GM21529 (cell line): ENCODE results near the gene CROCC2.

Source experiments
- ATAC-seq: cut with Tn5 transposase; IDR thresholded peaks from one replicate; pipeline ENCODE4 v1.9.1; 2021; ENCODE audit not compliant: unreplicated experiment

Gene CROCC2

DNA sequence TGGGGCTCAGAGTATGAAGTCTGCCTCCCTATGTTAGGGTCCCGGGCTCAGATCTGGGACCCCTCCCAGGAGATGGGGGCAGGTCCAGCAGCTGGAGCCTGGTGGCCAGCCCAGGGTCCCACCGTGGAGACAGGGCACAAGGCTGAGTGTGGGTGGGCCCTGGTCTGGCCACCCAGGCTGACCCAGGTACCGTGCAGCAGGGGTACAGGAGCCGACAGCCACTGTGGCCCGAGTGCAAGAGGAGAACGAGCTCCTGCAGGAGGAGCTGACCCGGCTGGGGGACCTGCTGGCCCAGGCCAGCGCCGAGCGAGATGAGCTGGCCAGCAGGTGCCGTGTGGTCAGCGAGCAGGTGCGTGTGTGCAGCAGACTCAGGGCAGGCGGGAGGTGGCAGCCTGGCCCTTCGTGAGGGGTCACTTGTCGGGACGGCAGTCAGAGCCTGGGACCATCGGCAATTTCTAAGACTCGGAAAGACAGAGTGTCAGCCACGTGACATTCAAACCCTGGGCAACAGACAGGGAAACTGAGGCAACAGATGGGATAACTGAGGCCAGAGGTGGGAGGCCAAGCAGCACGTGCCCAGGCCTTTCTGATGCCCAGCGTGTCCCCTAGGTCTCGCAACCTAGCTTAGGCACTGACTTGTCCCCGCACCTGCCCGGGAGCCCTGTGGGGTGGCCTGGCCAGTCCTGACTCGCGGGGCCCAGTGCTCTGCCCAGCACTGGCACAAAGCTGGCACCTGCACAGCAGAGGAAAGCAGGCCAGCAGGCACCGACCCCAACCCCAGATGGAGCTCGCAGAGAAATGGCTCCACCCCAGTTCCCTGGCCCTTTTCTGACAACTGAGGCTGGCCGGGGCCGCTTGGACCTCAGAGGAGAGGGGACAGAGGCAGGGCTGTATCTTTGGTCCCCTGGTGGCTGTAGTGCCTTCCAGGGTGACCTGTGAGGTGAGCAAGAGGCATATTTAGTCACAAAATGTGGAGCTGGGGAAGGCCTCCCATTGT lies 13.9 kb downstream of the CROCC2 start:
- ATAC-seq, result no peak

DNA sequence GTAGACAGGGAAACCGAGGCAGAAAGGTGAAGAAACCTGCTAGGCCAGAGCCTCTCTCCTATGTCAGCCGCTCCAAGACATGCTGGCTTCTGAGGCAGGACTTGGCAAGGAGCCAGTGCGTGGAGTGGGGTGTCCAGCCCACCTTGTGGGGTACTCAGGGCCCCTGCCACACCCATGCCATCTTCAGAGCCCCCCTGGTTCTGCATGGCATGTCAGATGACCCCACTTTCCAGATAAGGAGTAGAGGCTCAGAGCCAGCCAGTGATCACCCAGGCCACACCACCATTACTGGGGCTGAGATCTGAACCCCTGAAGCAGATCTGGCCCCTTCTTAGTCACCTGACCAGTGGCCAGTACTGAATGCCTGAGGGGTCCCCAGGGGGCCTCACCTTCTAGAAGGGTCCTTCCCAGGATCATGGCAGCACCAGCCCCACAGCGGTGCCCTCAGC lies 14.7 kb downstream of the CROCC2 start:
- ATAC-seq, result no peak

DNA sequence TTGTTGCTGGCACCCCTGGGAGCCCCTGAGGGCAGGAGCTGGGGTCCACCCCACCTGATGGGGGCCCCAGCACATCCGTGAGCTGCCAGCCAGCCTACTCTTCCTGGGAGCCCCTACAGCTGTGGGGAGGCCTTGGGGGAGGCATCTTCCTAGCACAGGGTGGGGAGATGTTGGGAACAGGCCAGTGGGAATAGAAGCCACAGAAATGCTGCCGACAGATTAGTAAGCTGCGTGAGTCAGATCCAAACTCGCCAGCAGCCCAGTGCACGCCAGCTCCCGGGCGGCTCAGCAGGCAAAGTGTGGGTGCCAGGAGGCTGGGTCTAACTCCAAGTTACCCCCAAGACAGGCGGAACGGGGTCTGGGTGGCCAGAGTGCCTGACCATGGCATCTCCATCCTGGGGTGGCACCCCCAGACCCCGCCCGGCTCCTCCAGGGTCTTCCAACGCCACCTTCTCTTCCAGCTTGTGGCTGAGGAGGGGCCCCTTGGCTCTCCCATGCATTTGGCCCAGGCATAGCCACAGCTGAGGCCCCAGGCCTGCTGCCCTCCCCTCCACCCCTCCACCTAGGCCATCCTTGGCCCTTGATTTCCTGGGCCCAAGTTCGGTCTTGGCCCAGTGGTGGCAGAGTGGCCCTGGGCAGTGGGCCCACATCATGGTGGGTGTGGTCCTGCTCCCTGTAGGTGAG lies 15.3 kb downstream of the CROCC2 start:
- no peak for ATAC-seq

DNA sequence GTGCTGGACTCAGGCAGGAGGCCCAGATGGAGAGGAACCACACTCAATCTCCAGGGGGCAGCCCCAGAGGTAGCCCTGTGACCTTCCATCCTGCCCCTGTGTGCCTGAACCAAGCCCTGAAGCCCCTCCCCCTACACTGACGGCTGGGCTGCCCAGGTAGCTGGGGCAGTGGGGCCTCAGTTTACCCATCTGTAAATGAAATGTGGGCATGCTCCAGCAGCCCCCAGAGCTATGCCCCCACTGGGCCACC lies 15.8 kb downstream of the CROCC2 start:
- ATAC-seq, result no peak

DNA sequence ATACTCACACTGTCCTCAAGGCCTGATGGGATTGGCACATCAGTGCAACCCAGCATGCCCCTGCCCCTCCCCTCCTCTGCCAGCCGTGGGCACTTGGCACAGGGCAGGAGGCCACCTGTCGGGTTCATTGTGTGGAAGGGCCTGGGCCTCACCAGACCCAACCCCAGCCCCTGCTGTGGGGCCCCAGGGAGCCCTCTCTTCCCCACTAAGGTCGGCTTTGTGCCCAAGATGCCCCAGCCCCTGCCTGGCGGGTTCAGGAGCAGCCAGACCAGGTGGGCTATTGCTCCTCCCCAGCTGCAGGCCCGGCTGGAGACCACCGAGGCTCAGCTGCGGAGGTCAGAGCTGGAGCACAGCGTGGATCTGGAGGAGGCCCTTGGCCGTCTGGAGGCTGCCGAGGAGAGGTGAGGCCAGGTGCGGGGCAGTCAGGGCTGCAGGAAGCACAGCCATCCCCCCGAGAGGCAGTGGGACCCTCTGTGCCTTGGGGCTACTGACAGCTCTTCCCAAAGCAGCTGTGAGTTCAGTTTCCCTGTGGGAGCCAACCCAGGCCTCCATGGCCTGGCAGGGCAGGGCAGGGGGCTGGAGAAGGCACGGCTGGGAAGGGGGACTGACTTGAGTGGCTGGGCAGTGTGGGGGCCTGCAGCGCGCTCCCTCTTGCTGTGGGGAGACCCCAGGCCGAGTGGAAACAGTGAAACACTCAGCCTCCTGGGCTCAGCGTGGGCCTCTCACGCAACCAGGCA lies 16.3 kb downstream of the CROCC2 start:
- no peak for ATAC-seq

DNA sequence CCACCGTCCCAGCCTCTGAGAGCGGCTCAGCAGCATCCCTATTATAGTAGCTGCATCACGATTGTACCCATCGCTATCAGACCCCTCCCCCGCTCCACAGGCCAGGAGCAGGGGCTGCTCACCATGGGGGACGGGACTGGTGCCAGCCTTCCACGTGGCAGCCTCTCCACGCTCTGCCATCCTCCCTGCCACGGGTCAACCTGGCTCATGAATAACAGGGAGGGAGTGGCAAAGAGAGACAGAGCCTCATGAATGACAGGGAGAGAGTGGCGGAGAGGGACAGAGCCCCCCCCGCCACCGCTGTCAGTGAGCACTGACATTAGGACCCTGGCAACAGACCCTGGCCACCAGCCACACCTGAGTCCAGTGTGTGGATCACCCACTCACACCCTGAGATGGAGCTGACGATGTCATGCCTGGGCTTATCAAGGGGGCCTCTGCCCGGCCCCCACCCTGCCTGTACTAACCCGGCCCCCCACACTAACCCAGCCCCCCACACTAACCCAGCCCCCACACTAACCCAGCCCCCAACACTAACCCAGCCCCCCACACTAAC lies 16.9 kb downstream of the CROCC2 start:
- ATAC-seq, result no peak

DNA sequence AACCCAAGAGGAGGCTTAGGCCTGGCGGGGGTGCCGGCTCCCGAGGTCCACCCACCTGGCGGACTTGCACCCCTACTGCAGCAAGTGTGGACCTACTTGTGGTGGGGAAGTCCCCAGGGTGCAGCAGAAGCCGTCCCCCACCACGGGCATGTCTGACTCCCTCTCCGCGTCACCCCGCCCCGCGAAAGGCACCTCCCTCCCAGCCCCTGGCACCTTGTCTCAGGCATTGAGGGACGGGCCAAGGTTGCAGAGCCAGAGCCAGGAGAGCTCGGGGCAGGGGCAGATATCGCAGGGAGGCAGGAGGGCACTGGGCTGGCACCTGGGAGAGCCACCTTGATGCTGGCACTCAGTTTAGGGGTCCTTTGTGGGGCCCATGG lies 19.0 kb downstream of the CROCC2 start:
- ATAC-seq, result no peak

DNA sequence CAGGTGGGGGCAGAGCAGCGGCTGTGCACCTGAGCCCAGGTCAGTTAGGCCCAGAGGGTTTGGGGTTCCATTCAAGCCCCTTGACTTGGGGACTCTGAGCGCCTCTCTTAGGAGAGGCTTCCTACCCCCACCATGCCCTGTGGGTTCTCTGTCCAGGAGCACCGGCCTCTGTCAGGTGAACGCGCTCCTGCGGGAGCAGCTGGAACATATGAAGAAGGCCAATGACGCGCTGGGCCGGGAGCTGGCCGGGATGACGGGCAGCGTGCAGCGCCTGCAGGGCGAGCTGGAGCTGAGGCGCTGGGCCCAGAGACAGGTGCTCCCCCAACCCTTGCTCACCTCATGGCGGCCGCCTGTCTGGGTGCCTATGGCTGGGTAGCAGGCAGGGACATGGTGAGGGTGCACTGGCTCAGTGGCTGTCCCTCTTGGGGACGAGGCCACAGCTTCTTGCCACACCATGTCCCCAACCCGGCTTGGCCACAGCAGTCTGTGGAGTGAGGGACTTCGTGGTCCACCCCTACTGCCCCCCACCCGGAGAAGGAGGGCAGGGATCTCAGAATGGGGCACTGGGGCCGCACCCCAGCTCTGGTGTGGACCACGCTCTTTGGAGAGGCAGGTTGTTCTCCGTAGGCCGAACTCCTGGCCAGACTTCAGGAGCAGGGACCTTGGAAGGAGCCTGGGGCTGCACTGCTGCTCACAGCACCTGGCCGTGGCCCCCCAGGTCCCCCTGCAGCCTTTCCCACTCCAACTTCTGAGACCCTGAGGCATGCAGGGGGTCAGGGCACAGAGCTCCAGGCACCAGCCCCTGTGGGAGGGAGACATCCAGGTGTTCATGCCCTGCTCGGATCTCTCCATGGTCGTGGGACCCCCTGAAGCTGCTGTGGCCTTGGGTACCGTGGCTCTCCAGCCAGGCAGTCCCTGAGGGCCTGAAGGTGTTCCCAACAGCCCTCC lies 19.7 kb downstream of the CROCC2 start:
- ATAC-seq, result no peak

DNA sequence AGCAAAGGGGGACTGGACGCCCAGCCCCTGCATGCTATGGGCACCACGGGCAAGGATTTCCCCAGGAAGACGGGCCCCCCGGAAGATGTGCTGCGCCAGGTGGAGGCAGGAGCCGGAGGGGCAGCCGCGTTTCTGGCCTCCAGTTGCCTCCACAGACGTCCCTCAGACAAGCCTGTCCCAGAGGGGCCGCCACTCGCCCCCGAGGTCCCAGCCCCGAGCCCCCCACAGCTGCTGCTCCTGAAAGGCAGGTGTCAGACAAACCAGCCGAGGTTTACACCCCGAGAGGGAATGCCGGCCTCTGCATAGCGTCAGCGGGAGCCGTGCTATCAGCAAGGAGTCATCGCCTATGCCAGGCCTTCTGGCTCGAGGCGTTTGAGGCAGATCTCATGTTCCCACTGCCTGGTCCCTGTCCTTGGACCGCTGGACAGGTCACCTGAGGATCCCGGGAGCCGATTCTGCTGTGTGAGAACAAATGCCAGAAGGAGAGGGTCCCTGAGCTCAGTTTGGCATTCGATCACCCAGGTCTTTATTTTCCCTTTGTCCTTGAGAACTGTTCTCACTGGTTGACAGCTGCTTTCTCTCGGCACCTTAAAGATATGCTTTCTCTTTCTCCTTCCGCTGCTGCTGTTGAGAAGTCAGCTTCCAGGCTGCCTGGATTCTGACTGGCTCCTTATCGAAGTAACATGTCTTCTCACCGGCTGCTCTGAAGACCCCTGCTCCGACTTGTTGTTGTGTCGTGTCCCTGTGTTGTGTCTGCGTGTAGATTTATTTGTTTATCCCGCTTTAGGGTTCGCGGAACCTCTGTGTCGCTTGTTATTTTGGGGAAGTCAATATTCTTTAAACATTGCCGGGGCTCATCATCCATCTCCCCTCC lies 20.6 kb downstream of the CROCC2 start:
- ATAC-seq, result no peak

DNA sequence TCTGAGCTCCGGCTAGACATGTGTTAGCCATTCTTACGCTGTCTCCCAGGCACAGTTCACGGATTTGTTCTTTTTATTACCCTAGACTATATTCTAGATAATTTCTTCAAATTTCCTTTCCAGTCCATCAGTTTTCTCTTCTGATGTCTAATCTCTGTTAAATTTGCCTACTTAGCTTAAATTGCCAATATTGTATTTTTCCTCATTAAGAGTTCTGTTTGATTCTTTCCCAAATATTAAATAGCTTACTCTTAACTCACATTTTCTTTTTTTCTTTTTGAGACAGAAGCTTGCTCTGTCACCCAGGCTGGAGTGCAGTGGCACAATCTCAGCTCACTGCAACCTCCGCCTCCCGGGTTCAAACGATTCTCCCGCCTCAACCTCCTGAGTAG lies 21.2 kb downstream of the CROCC2 start:
- ATAC-seq, result no peak

DNA sequence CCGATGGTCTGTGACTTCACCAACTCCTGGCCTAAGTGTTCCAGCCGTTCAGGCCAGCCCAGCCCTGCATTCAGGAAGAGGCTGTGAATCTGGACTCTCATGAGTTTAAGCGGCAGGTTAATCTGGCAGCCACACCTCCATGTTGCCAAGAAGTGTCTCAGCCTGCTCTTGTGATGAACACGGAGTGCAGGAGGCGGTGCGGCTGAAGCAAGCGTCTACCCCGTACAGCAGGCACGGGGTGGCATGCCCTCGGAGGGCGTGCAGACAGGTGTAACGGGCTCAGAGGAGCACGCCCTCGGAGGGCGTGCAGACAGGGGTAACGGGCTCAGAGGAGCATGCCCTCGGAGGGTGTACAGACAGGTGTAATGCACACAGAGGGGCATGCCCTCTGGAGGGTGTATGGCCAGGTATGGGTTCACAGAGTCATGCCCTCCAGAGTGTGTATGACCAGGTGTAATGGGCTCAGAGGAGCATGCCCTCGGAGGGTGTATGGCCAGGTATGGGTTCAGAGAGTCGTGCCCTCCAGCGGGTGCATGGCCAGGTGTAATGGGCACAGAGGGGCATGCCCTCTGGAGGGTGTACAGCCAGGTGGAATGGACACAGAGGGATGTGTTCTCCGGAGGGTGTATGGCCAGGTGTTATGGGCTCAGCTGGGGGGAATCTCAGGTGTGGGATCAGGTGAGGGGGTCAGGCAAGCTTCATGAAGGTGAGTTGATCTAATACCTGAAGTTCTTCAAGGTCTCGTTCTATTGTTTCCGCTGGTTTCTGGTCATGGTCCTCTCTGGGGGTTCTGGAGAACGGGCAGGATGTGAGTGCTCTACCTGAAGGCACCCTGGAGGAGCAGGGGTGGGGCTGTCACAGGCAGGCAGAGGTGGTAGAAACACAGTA lies 22.6 kb downstream of the CROCC2 start:
- ATAC-seq, result no peak

DNA sequence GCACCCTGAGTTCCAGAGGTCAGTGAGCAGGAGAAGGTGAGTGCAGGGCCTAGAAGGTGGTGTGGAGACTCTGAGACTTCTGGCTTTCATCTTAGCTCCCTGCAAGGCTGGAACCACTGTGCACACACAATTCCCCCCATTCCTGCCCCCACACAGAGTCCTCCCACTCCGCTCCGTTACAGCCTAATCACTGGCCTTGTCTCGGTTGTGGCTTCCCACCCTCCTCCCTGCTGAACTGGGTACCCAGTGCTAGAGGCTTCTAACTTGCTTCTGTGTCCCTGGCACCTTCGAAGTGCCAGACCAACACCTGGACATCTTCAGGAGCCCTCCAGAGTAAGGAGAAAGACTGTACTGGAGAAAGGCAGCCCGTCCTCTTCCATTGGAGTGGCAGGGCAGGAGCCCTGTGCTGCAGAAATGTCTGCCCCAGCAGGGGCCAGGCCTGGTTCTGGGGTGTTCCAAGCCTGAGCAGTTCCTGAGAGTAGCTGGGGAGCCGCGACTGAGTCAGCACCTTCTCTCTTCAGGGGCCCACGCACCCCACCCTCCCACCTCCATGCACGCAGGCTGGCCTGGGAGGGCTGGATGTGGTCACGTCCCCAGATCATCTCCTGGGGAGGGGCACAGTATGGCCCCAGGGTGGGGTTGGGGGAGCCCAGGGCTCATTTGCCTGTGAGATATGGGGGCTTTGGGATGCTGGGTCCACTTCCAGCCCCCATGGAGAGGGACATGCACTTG lies 23.4 kb downstream of the CROCC2 start:
- no peak for ATAC-seq

DNA sequence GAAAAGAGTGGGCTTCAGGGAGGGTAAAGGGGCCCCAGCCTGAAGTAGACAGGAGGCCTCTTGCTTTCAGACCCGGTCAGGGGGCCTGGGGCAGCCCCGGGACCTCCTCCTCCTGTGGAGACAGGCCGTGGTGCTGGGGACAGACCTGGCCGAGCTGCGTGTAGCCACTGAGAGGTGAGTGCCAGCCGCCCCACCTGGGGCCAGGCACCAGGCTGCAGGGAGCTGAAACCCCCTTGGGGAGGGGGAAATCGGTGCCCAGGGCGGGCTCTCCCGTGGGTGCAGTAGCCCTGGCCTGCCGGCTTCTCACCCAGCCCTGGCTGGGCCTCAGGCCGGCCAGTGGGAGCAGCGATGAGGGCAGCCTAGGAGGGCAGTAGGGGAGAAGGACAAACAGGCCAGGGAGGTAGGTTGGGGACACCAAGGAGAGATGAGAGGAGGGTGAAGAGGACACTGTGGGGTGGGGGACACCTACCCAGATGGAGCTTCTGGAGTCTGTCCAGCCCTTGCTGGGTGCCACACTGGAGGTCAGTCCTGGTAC lies 24.0 kb downstream of the CROCC2 start:
- ATAC-seq, result no peak

DNA sequence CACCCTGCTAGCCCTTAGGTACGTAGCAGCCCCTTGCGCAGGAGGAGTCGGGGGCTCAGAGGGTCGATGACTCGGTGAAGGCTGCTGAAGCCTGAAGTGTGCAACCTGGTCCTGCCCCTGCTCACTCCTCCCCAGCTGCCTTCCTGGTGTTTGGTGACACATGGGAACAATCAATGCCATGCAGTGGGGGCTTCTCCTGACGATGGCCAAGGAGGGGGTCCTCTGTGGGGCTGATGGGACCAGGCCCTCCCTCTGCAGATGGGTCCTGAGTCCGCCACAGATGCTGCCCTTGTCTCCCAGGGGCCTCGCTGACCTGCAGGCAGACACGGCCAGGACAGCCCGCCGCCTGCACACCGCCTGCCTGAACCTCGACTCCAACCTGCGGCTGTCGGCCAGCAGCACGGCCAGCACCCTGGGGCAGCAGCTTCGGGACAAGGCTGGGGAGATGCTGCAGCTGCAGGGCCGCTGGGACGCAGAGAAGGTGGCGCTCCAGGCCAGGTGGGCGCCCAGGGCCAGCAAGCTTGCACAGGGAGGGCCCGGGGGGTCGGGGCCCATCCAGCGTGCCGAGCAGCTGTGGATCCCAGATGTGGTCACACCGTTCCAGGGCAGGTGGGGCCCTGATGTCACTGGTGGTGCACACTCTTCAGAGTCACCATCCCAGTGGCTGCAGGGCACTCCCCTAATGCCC lies 24.6 kb downstream of the CROCC2 start:
- ATAC-seq, result no peak

DNA sequence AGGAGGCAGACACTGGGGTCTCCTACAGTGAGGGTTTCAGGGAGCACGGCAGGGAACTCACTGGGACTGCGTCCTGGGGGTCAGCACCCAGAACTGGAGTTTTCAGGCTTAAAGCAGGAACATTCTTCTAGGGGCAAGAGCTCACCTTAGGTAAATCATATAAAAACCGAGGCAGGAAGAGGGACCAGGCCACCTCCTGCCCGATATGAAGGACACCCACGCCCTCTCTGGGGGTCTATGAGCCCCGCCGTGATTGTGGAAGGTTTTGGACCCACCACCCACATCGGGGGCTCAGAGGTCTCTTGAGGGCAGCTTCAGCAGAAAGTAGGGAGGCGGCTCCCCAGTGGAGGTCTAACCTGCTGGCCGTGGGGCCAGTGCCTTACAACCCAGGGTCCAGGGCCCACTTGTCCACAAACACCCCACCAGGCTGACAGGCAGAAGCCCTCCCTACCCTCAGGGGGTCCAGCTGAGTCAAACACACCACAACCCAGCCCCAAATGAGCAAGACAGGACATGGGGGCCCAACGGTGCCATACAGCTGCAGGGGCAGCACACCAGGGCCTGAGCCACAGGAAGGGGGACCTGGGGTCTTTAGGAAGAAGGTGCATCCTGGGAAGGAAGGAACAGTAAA lies 25.3 kb downstream of the CROCC2 start:
- ATAC-seq, result no peak

DNA sequence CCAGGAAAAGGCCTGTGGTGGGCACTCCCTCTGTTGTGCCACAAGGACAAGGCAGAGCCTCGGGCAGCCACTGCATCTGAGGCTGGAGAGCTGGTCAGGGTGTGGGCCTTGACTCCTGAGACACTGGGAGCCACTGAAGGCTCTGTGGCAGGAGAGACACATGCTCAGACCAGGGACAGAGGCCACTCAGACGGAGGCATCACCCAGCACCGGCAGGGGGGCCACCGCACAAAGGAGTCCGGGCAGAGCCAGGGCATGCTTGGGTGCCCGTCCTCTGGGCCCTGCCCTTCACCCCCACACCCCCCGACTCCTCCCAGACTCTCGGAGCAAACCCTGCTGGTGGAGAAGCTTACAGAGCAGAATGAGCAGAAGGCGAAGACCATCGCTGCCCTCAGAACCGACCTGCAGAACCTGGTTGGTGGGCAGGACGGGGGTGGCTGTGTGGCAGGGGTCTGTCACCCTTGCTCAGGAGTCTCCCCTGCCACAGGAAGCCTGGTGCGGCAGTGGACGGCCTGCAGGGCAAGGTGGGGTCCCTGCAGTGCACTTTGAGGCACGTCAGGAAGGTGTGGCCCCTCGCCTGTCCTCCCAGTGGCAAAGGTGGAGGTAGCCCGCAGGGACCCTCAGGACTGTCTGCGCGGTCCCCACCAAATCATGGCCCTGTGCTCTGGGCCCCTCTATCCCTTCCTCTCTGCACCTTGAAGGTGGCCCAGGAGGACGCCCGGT lies 26.0 kb downstream of the CROCC2 start:
- ATAC-seq, result no peak
